Body of pancreas (tissue), 4 donors: ENCODE measurements around the gene CCBE1. TPM values are rescaled to one million over a fixed set of nuclear protein-coding genes. Genes with fewer than 3 reads are reported as not detected.
"Not testable (repeated sequence)": the region's sequence is repeated elsewhere in the genome, so short reads cannot be mapped to it uniquely, and the experiment has no call there.

Source experiments
- ATAC-seq: fragments of 150-250 bp; one replicate; pipeline ENCODE4 v1.9.1; 2016
- DNase-seq, 4 donors: peaks; one replicate each; pipeline ENCODE4 v3.0.0-alpha.2; 2019
- H3K27ac ChIP-seq, 4 donors: fragments of 200-600 bp; sonication (generic); 1 replicate in 3 of 4; 2 replicates in 1 of 4; pipeline versions ENCODE4 v1.5.1 to v1.6.1; 2016 to 2019; ENCODE audit warnings: mild to moderate bottlenecking in 1 of 4, mixed read lengths in 1 of 4, moderate library complexity in 1 of 4
- H3K27me3 ChIP-seq, 2 donors: fragments of 200-600 bp; sonication (generic); one replicate each; pipeline ENCODE4 v1.6.0; 2016; ENCODE audit warnings: mild to moderate bottlenecking in 1 of 2
- H3K36me3 ChIP-seq, 2 donors: fragments of 200-600 bp; sonication (generic); replicated peaks in 1 of 2; 2 replicates each; pipeline ENCODE4 v1.5.1; 2016; ENCODE audit warnings: low read depth in 2 of 2; ENCODE audit not compliant: insufficient read depth in 1 of 2
- H3K4me1 ChIP-seq: fragments of 200-600 bp; sonication (generic); one replicate; pipeline ENCODE4 v1.6.0; 2016
- H3K4me3 ChIP-seq, 2 donors: fragments of 200-600 bp; sonication (generic); 1 replicate in 1 of 2; 2 replicates in 1 of 2; pipeline ENCODE4 v1.5.1; 2016 to 2019
- H3K9me3 ChIP-seq, 3 donors: fragments of 200-600 bp; sonication (generic); 1 replicate in 2 of 3; 2 replicates in 1 of 3; pipeline ENCODE4 v1.5.1; 2016
- CTCF ChIP-seq, 7 experiments: fragments of 450-650 bp in 4 of 7; fragments of 200-600 bp in 3 of 7; sonication (generic) in 3 of 7; IDR thresholded peaks; one replicate each; pipeline ENCODE4 v1.5.1; 2016 to 2019; ENCODE audit warnings: antibody characterized with exemption in 7 of 7
- POLR2A ChIP-seq, 3 donors: fragments of 450-650 bp; IDR thresholded peaks; one replicate each; pipeline ENCODE4 v1.6.1; 2016; ENCODE audit warnings: antibody characterized with exemption in 3 of 3, mild to moderate bottlenecking in 2 of 3
- WGBS, 2 donors: methylation state at CpG; one replicate each; pipeline ENCODE4 v1.1.5; 2017; 5-methylcytosine and 5-hydroxymethylcytosine counted together
- intact Hi-C: fragments of 100-400 bp; cut with DNase I; formaldehyde crosslinking; loops from one replicate; pipeline ENCODE4 v1.15.1; 2023
- total RNA-seq, 2 donors: library from RNA; depleted of rRNA; stranded (reverse); fragments of >200 nt; gene quantifications; one replicate each; pipeline ENCODE4 v1.1.0, GENCODE V29; 2016

CCBE1 gene
- total RNA-seq, 2 donors from 2014 or later = 0.99 to 4.4 TPM

DNA sequence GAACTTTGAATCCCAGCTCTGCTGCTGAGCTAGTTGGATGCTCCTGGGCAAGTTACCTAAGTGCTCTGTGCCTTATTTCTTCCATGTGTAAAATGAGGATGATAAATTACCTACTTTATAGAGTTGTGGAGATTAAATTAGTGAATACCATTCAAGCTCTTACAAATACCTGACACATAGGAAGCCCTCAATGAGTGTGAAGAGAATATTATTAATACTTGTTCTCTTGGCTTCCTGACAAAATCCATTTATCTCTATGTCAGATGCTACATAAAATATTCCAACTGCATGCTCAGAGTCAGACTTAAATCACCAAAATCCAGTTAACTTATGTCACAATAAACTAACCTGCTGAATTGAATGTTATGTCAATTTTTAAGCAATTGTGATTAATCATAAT is 42.9 kb upstream of the CCBE1 start:
- Histone ChIP-seq H3K36me3 (no peaks in the 10 kb centered on the region), H3K4me3 (no peak overlapping the region), H3K4me1 (no peaks in the 10 kb centered on the region), H3K27ac (no peak overlapping the region), H3K27me3 (no peaks in the 10 kb centered on the region), H3K9me3 (no peaks in the 10 kb centered on the region)
- intact Hi-C loops = no loop called here
- ATAC-seq = no peak
- DNase-seq = no peak
- no peak for TF ChIP-seq POLR2A (IDR thresholded peaks at IDR 0.05)
- no peak for TF ChIP-seq CTCF (IDR thresholded peaks at IDR 0.05)

DNA sequence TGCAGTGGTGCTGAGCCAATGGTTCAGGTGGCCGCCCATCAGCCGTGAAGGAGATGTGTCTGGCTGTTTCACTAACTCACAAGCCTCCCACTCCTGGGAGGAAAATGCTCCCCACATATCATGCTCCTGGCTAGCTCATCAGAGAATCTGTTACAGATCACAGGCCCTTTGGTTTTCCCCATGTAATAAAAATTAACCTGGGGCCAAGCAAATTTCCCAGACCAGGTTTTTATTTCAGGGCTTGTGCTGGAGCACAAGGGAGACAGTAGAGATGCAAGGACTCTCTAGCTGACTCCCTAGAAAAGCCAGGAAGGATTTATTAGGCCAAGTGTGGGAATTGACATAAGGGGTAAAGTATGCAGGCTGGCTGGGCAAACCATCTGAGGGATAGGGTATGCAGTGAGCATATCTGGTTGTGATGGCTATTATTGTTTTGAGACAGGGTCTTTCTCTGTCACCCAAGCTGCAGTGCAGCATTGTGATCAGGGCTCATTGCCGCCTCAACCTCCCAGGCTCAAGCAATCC is 40.6 kb upstream of the CCBE1 start:
- intact Hi-C loops = no loop called here
- Histone ChIP-seq H3K4me3 (no peak overlapping the region), H3K27ac (no peak overlapping the region), H3K9me3 (no peaks in the 10 kb centered on the region), H3K36me3 (no peaks in the 10 kb centered on the region), H3K4me1 (no peaks in the 10 kb centered on the region), H3K27me3 (no peaks in the 10 kb centered on the region)
- 82 to 85% methylated on average over 3 of the region's 3 CpGs for WGBS, 2 donors
- ATAC-seq (no peak), DNase-seq (no peak)
- TF ChIP-seq POLR2A (IDR thresholded peaks at IDR 0.05) (no peak), CTCF (IDR thresholded peaks at IDR 0.05) (no peak)

DNA sequence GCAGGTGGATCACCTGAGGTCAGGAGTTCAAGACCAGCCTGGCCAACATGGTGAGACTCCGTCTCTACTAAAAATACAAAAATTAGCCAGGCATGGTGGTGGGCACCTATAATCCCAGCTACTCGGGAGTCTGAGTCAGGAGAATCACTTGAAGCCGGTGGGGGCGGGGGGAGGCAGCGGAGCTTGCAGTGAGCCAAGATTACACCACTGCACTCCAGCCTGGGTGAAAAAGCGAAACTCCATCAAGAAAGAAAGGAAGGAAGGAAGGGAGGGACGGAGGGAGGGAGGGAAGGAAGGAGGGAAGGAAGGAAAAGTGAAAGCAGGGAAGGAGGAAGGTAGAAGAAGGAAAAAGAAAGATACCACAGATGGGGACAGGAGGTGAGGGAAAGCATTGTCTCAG is 40.1 kb upstream of the CCBE1 start:
- H3K9me3 ChIP-seq, H3K4me3 ChIP-seq, H3K4me1 ChIP-seq, intact Hi-C loops, H3K27ac ChIP-seq, H3K36me3 ChIP-seq, ATAC-seq, DNase-seq, H3K27me3 ChIP-seq: not testable (repeated sequence)
- 81 to 83% methylated on average over 7 of the region's 7 CpGs for WGBS, 2 donors

DNA sequence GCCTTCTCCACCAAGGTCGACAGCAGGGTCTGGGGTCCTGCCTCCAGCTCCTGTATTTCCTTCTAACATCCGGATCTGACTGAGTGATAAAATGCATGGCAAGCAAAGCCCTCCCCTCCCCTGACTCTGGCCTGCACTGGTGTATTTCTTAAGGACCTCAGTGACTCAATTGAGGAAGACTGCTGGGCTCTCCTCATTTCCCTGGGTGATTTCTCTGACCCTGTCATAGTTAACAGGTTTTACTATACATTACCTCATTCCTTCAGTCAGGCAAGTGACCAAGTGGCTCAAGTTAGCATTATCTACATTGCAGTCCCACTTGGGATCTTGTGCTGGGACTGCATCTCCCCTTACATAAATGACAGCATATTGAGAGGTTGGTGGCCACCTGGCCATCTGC is 38.8 kb upstream of the CCBE1 start:
- Histone ChIP-seq H3K27me3 (no peaks in the 10 kb centered on the region), H3K9me3 (no peaks in the 10 kb centered on the region), H3K4me1 (no peaks in the 10 kb centered on the region), H3K4me3 (no peak overlapping the region), H3K36me3 (no peaks in the 10 kb centered on the region), H3K27ac (no peak overlapping the region)
- WGBS, 2 donors = 36 to 54% methylated on average over 2 of the region's 2 CpGs
- no peak for DNase-seq
- no peak for ATAC-seq
- no peak for TF ChIP-seq CTCF (IDR thresholded peaks at IDR 0.05)
- intact Hi-C loops = no loop called here

DNA sequence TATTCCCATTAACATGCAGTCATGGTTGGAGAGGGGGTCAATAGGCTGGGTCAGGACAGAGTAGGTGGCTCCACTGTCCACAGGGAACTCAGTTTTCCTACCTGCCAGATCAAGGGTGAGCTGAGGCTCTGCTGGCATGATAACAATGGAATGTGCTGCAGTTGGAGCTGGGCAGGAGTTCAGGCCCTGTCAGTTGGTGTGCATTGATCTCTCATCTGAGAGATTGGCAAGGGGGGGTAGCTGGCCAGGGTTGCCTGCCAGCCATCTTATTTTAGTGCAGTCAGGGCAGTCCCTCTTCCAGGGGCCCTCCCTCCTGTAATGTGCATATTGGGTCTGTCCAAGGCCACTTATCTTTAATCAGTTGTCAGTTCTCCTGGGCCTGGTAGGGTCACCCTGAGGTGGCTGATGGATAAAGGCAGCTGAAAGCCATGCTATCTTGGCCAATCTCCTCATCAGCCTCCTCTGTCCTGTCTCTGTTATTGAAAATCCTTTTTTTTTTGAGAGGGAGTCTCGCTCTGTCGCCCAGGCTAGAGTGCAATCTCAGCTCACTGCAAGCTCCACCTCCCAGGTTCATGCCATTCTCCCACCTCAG is 38.1 kb upstream of the CCBE1 start:
- no peak for DNase-seq
- no peaks in the 10 kb centered on the region for H3K27me3 ChIP-seq
- 72 to 100% methylated on average over 2 of the region's 2 CpGs for WGBS, 2 donors
- H3K9me3 ChIP-seq = no peaks in the 10 kb centered on the region
- no peak for ATAC-seq
- no peaks in the 10 kb centered on the region for H3K4me1 ChIP-seq
- H3K4me3 ChIP-seq = no peak overlapping the region
- no peak overlapping the region for H3K27ac ChIP-seq
- intact Hi-C loops = no loop called here
- H3K36me3 ChIP-seq = no peaks in the 10 kb centered on the region
- TF ChIP-seq CTCF (IDR thresholded peaks at IDR 0.05) (no peak), POLR2A (IDR thresholded peaks at IDR 0.05) (no peak)
